Measurements from ENCODE around the gene NOTCH2. TPM values are rescaled to one million over a fixed set of nuclear protein-coding genes. Genes with fewer than 3 reads are reported as not detected.
A peak's percentile ranks its signal among the peaks of the same experiment; 100 is the strongest.

The NOTCH2 gene
- total and polyA plus RNA-seq, 4 donors: 8.7 to 55.3 (median 27.4) TPM

GRCh38 chr1:119966681-119967080 lies 102.8 kb downstream of the NOTCH2 start:
- 74% methylated on average over 2 of the region's 2 CpGs for WGBS
- no peak overlapping the region for H3K9ac ChIP-seq (ENCODE audit: low read depth in 1 of 2, low read length in 2 of 2)
- peaks cover 2 to 52% (median 38%) of the 10 kb centered on the region in 4 donors for H3K4me1 ChIP-seq (ENCODE audit: control insufficient read depth in 4 of 4, insufficient read depth in 4 of 4, low read length in 3 of 4)
- H3K27ac ChIP-seq (ENCODE audit: low read depth in 1 of 2, low read length in 2 of 2): peak overlapping the region in 1 of 2 donors; percentile 0
- H3K9me3 ChIP-seq (ENCODE audit: control insufficient read depth in 4 of 4, low read length in 3 of 4): no peaks in the 10 kb centered on the region
- peaks cover 3 to 31% (median 21%) of the 10 kb centered on the region in 4 donors for H3K36me3 ChIP-seq (ENCODE audit: control insufficient read depth in 4 of 4, insufficient read depth in 3 of 4, low read depth in 1 of 4, low read length in 3 of 4)
- DNase-seq (ENCODE audit: low spot score): no peak
- no peaks in the 10 kb centered on the region for H3K27me3 ChIP-seq (ENCODE audit: control insufficient read depth in 4 of 4, insufficient read depth in 4 of 4, low read length in 3 of 4)
- H3K4me3 ChIP-seq (ENCODE audit: low read depth in 1 of 3, low read length in 3 of 3): no peak overlapping the region
- no peak for TF ChIP-seq HNF4A (conservative IDR thresholded peaks at IDR 0.05)
- TF ChIP-seq EGR1 (IDR thresholded peaks at IDR 0.05; ENCODE audit: low read depth in 2 of 2): no peak
- TF ChIP-seq RAD21 (IDR thresholded peaks at IDR 0.05): no peak
- TF ChIP-seq NR2F2 (IDR thresholded peaks at IDR 0.05): no peak
- TF ChIP-seq JUND (IDR thresholded peaks at IDR 0.05): no peak
- no peak for TF ChIP-seq FOXA1 (IDR thresholded peaks at IDR 0.05)
- TF ChIP-seq, protein P1, sequence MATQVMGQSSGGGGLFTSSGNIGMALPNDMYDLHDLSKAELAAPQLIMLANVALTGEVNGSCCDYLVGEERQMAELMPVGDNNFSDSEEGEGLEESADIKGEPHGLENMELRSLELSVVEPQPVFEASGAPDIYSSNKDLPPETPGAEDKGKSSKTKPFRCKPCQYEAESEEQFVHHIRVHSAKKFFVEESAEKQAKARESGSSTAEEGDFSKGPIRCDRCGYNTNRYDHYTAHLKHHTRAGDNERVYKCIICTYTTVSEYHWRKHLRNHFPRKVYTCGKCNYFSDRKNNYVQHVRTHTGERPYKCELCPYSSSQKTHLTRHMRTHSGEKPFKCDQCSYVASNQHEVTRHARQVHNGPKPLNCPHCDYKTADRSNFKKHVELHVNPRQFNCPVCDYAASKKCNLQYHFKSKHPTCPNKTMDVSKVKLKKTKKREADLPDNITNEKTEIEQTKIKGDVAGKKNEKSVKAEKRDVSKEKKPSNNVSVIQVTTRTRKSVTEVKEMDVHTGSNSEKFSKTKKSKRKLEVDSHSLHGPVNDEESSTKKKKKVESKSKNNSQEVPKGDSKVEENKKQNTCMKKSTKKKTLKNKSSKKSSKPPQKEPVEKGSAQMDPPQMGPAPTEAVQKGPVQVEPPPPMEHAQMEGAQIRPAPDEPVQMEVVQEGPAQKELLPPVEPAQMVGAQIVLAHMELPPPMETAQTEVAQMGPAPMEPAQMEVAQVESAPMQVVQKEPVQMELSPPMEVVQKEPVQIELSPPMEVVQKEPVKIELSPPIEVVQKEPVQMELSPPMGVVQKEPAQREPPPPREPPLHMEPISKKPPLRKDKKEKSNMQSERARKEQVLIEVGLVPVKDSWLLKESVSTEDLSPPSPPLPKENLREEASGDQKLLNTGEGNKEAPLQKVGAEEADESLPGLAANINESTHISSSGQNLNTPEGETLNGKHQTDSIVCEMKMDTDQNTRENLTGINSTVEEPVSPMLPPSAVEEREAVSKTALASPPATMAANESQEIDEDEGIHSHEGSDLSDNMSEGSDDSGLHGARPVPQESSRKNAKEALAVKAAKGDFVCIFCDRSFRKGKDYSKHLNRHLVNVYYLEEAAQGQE (IDR thresholded peaks at IDR 0.05): no peak
- TF ChIP-seq HNF4G (IDR thresholded peaks at IDR 0.05): no peak
- TF ChIP-seq, protein P2, sequence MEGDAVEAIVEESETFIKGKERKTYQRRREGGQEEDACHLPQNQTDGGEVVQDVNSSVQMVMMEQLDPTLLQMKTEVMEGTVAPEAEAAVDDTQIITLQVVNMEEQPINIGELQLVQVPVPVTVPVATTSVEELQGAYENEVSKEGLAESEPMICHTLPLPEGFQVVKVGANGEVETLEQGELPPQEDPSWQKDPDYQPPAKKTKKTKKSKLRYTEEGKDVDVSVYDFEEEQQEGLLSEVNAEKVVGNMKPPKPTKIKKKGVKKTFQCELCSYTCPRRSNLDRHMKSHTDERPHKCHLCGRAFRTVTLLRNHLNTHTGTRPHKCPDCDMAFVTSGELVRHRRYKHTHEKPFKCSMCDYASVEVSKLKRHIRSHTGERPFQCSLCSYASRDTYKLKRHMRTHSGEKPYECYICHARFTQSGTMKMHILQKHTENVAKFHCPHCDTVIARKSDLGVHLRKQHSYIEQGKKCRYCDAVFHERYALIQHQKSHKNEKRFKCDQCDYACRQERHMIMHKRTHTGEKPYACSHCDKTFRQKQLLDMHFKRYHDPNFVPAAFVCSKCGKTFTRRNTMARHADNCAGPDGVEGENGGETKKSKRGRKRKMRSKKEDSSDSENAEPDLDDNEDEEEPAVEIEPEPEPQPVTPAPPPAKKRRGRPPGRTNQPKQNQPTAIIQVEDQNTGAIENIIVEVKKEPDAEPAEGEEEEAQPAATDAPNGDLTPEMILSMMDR (IDR thresholded peaks at IDR 0.05; ENCODE audit: low read depth, low read length, missing input control): no peak
- TF ChIP-seq GABPA (IDR thresholded peaks at IDR 0.05 in 1 of 2, conservative IDR thresholded peaks at IDR 0.05 in 1 of 2): no peak
- TF ChIP-seq TAF1 (conservative IDR thresholded peaks at IDR 0.05): no peak
- TF ChIP-seq FOXA2 (IDR thresholded peaks at IDR 0.05): no peak
- TF ChIP-seq, protein P3, sequence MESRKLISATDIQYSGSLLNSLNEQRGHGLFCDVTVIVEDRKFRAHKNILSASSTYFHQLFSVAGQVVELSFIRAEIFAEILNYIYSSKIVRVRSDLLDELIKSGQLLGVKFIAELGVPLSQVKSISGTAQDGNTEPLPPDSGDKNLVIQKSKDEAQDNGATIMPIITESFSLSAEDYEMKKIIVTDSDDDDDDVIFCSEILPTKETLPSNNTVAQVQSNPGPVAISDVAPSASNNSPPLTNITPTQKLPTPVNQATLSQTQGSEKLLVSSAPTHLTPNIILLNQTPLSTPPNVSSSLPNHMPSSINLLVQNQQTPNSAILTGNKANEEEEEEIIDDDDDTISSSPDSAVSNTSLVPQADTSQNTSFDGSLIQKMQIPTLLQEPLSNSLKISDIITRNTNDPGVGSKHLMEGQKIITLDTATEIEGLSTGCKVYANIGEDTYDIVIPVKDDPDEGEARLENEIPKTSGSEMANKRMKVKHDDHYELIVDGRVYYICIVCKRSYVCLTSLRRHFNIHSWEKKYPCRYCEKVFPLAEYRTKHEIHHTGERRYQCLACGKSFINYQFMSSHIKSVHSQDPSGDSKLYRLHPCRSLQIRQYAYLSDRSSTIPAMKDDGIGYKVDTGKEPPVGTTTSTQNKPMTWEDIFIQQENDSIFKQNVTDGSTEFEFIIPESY (IDR thresholded peaks at IDR 0.05): no peak
- no peak for TF ChIP-seq RXRA (IDR thresholded peaks at IDR 0.05)

DNA sequence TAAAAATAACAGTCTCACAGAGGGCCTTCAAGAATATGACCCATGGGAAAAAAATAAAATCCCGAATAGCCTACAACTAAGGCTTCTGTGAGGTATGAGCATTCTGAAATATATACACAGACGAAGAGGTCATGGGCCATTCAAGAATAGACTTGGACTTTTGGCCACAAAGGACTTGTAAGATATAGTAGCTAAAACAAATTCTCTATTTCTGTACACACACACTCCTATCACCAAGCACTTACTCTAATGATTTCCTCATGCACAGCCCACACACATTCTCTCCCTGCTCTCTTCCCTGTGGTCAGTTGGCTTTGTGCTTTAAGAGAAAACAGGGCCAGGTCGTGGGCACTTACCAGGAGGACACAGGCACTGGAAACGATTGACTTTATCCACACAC lies 103.4 kb downstream of the NOTCH2 start:
- no peaks in the 10 kb centered on the region for H3K9me3 ChIP-seq (ENCODE audit: control insufficient read depth in 4 of 4, low read length in 3 of 4)
- peak; percentile 56 for TF ChIP-seq NR2F2 (IDR thresholded peaks at IDR 0.05)
- TF ChIP-seq FOXA2 (IDR thresholded peaks at IDR 0.05): no peak
- no peak for TF ChIP-seq ATF3 (IDR thresholded peaks at IDR 0.05)
- H3K27me3 ChIP-seq (ENCODE audit: control insufficient read depth in 4 of 4, insufficient read depth in 4 of 4, low read length in 3 of 4): no peaks in the 10 kb centered on the region
- peaks cover 2 to 59% (median 44%) of the 10 kb centered on the region in 4 donors for H3K4me1 ChIP-seq (ENCODE audit: control insufficient read depth in 4 of 4, insufficient read depth in 4 of 4, low read length in 3 of 4)
- peak overlapping the region in 1 of 2 donors; percentile 0 for H3K27ac ChIP-seq (ENCODE audit: low read depth in 1 of 2, low read length in 2 of 2)
- 56% methylated on average over 4 of the region's 4 CpGs for WGBS
- H3K4me3 ChIP-seq (ENCODE audit: low read depth in 1 of 3, low read length in 3 of 3): no peak overlapping the region
- peaks cover 3 to 26% (median 20%) of the 10 kb centered on the region in 4 donors for H3K36me3 ChIP-seq (ENCODE audit: control insufficient read depth in 4 of 4, insufficient read depth in 3 of 4, low read depth in 1 of 4, low read length in 3 of 4)
- DNase-seq (ENCODE audit: low spot score): no peak
- H3K9ac ChIP-seq (ENCODE audit: low read depth in 1 of 2, low read length in 2 of 2): no peak overlapping the region
